K562 (cell line): ENCODE results near the gene ROM1. TPM values are rescaled to one million over a fixed set of nuclear protein-coding genes. Genes with fewer than 3 reads are reported as not detected.

Experiments
- CCNT2 ChIP-seq: IDR thresholded peaks from 2 replicates; pipeline ENCODE4 v1.6.1; 2011; ENCODE audit warnings: borderline replicate concordance, low read depth, mild to moderate bottlenecking, moderate library complexity, mixed read lengths, low read length; ENCODE audit not compliant: insufficient read length; ENCODE audit errors: extremely low read depth
- CREB3L1 ChIP-seq: fragments of 450-650 bp; IDR thresholded peaks from 2 replicates; pipeline ENCODE4 v1.6.1; 2014; ENCODE audit warnings: low read depth, mild to moderate bottlenecking, moderate library complexity, borderline replicate concordance
- CSDE1 ChIP-seq, 2 experiments: fragments of 450-650 bp; IDR thresholded peaks; 2 replicates each; pipeline ENCODE4 v1.6.1; 2016; ENCODE audit warnings: mild to moderate bottlenecking in 1 of 2
- DDX20 ChIP-seq: fragments of 450-650 bp; IDR thresholded peaks from 2 replicates; pipeline ENCODE4 v1.6.1; 2016; ENCODE audit warnings: missing genetic modification characterization, low read depth, mild to moderate bottlenecking, missing compliant biosample characterization, moderate library complexity
- ELF1 ChIP-seq: fragments of 200-800 bp; sonication (Bioruptor generic); IDR thresholded peaks from 2 replicates; pipeline ENCODE4 v1.6.1; 2016; ENCODE audit warnings: missing genetic modification characterization, missing compliant biosample characterization
- HDAC1 ChIP-seq, 2 experiments: fragments of 450-650 bp; IDR thresholded peaks; 2 replicates each; pipeline ENCODE4 v1.6.1; 2016 to 2017; ENCODE audit warnings: inconsistent platforms in 1 of 2, mild to moderate bottlenecking in 1 of 2, moderate library complexity in 1 of 2
- ILK ChIP-seq: fragments of 450-650 bp; IDR thresholded peaks from 2 replicates; pipeline ENCODE4 v1.6.1; 2016; ENCODE audit warnings: missing genetic modification characterization, low read depth, mild to moderate bottlenecking, missing compliant biosample characterization, moderate library complexity, borderline replicate concordance
- KDM2B ChIP-seq: fragments of 250-450 bp; sonication (Bioruptor Pico); IDR thresholded peaks from 2 replicates; pipeline ENCODE4 v1.8.0; 2021; ENCODE audit warnings: mild to moderate bottlenecking, moderate library complexity
- KLF16 ChIP-seq: IDR thresholded peaks from 2 replicates; pipeline ENCODE4 v1.6.1; 2016; ENCODE audit warnings: antibody characterized with exemption
- LARP7 ChIP-seq: fragments of 450-650 bp; IDR thresholded peaks from 2 replicates; pipeline ENCODE4 v1.6.1; 2016
- LEF1 ChIP-seq: fragments of 450-650 bp; IDR thresholded peaks from 2 replicates; pipeline ENCODE4 v1.6.1; 2016; ENCODE audit warnings: mild to moderate bottlenecking
- MEF2D ChIP-seq: conservative IDR thresholded peaks from 2 replicates; pipeline ENCODE4 v1.6.1; 2016; ENCODE audit warnings: low read depth, missing genetic modification characterization, missing compliant biosample characterization
- MYNN ChIP-seq, 2 experiments: sonication (generic); formaldehyde crosslinking in 1 of 2; IDR thresholded peaks; 2 replicates each; pipeline versions ENCODE4 v1.5.0 to v1.6.1; 2016 to 2020; ENCODE audit warnings: antibody characterized with exemption in 1 of 2, missing genetic modification reagents in 1 of 2
- NCOR1 ChIP-seq: fragments of 450-650 bp; IDR thresholded peaks from 2 replicates; pipeline ENCODE4 v1.6.1; 2016; ENCODE audit warnings: mild to moderate bottlenecking, moderate library complexity
- NEUROD1 ChIP-seq: fragments of 150-350 bp; IDR thresholded peaks from 2 replicates; pipeline ENCODE4 v1.6.1; 2014; ENCODE audit warnings: borderline replicate concordance, low read length, low read depth; ENCODE audit not compliant: partially characterized antibody
- NFE2 ChIP-seq: IDR thresholded peaks from 2 replicates; pipeline ENCODE4 v1.6.1; 2014; ENCODE audit warnings: antibody characterized with exemption, low read depth
- NRF1 ChIP-seq, 2 experiments: fragments of 450-650 bp; IDR thresholded peaks in 1 of 2; conservative IDR thresholded peaks in 1 of 2; 2 replicates each; pipeline ENCODE4 v1.6.1; 2014; ENCODE audit warnings: mild to moderate bottlenecking in 2 of 2
- PHF21A ChIP-seq: fragments of 450-650 bp; IDR thresholded peaks from 2 replicates; pipeline ENCODE4 v1.6.1; 2017; ENCODE audit warnings: low read depth, borderline replicate concordance
- POLR2A ChIP-seq: fragments of 450-650 bp; conservative IDR thresholded peaks from 2 replicates; pipeline ENCODE4 v1.6.1; 2016
- POU5F1 ChIP-seq: fragments of 150-350 bp; IDR thresholded peaks from 2 replicates; pipeline ENCODE4 v1.6.1; 2014; ENCODE audit warnings: borderline replicate concordance, low read length, low read depth, mild to moderate bottlenecking; ENCODE audit not compliant: partially characterized antibody
- RBM25 ChIP-seq: fragments of 200-400 bp; formaldehyde crosslinking; IDR thresholded peaks from 2 replicates; pipeline ENCODE4 v1.6.1; 2018; ENCODE audit warnings: low read length, low read depth, moderate library complexity; ENCODE audit not compliant: severe bottlenecking
- SMARCB1 ChIP-seq: IDR thresholded peaks from 2 replicates; pipeline ENCODE4 v1.6.1; 2011; ENCODE audit warnings: improper control_type of control experiment, low read depth; ENCODE audit not compliant: insufficient read length
- SP1 ChIP-seq: sonication (generic); formaldehyde crosslinking; IDR thresholded peaks from 2 replicates; pipeline ENCODE4 v1.8.1; 2022; ENCODE audit warnings: mild to moderate bottlenecking, missing genetic modification reagents
- SPI1 ChIP-seq: IDR thresholded peaks from 2 replicates; pipeline ENCODE4 v1.6.1; 2011; ENCODE audit warnings: low read depth, low read length, control low read depth, borderline replicate concordance
- SREBF1 ChIP-seq: fragments of 150-350 bp; IDR thresholded peaks from 2 replicates; pipeline ENCODE4 v1.6.1; 2014; ENCODE audit warnings: antibody characterized with exemption, low read depth, low read length, borderline replicate concordance
- THAP7 ChIP-seq: fragments of 250-450 bp; sonication (Bioruptor Pico); IDR thresholded peaks from 2 replicates; pipeline ENCODE4 v1.5.0; 2021
- ZEB2 ChIP-seq: fragments of 450-650 bp; IDR thresholded peaks from 2 replicates; pipeline ENCODE4 v1.6.1; 2016
- ZNF197 ChIP-seq: fragments of 200-800 bp; sonication (Bioruptor generic); IDR thresholded peaks from 2 replicates; pipeline ENCODE4 v1.6.1; 2016; ENCODE audit warnings: low read depth, missing genetic modification characterization, missing compliant biosample characterization
- ZNF551 ChIP-seq: fragments of 250-450 bp; sonication (Bioruptor Pico); IDR thresholded peaks from 2 replicates; pipeline ENCODE4 v1.5.0; 2021; ENCODE audit warnings: mild to moderate bottlenecking, moderate library complexity
- ZNF57 ChIP-seq: fragments of 450-650 bp; formaldehyde crosslinking; IDR thresholded peaks from 2 replicates; pipeline ENCODE4 v1.4.0; 2020; ENCODE audit warnings: mild to moderate bottlenecking, moderate library complexity
- polyA plus RNA-seq, 8 experiments: library from polyadenylated mRNA; depleted of rRNA in 4 of 8; stranded (reverse) in 5 of 8; unstranded in 3 of 8; fragments of >200 nt; fragmentation: Nextera tagmentation in 2 of 8; fragmentation: Illumina TruSeq in 1 of 8; extraction: Ambion mirVana in 2 of 8; extraction: Trizol in 1 of 8; gene quantifications; 2 replicates each; pipeline versions ENCODE4 v1.2.1 to v1.2.3, GENCODE V29; 2011 to 2014; ENCODE audit warnings: inconsistent platforms in 1 of 8, missing spikeins in 1 of 8
- total RNA-seq, 7 experiments: library from RNA; depleted of rRNA in 6 of 7; stranded (reverse); fragments of >200 nt in 6 of 7; fragmentation: Illumina TruSeq in 2 of 7; extraction: Trizol in 2 of 7; gene quantifications; 2 replicates each; pipeline versions ENCODE4 v1.2.1 to v1.2.3, GENCODE V29; 2011 to 2021; ENCODE audit warnings: low replicate concordance in 1 of 7

The ROM1 gene
- total and polyA plus RNA-seq, 9 of the 15 experiments (the other 6 are each of a cell fraction or from before 2014, with no cell fraction given): 0.75 to 4.0 (median 2.6) TPM

DNA sequence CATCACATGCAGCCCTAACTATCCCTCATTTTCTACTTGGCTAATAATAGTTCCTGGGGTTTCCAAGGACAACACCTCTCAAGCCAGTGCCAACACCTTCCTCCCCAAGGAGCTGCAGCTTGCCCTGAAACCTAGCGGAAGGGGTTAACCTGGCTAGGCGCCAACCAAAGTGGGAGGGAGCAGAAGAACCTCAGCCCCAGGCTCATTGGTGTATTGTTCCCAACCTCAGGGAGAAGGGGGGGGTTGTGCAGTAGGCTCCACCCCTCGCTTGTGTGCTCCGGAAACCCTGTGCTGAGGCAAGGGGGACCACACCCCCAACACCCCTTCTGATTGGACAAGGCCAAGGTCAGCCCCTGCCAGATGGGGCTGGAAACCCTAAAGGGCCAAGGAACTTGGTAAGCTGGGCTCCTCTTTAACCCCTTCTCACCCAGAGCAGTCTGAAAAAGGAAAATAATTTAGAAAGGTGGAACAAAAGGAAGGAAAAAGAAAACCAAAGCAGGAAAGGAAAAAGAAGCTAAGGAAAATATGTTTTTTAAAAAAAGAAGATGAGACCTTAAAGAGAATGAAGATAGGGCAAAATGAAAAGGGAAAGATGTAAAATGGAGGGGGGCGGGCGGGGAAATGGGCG is 13.9 kb upstream of the ROM1 start (continued):
- TF ChIP-seq DDX20 (tag) (no peak), PHF21A (peak; percentile 53; the same call in 1 of the 2 replicates), MEF2D (tag) (no peak), HDAC1 (IDR thresholded peaks at IDR 0.05) (peak; percentile 64 to 65; a peak in 2 of 4 replicates), LARP7 (0 out of 2 replicates have a peak, but pooled peaks have one; percentile 25), SP1 (peak; percentile 78), CREB3L1 (peak; percentile 43; the same call in 1 of the 2 replicates), POLR2A (peak; percentile 38), LEF1 (peak; percentile 59; the same call in 1 of the 2 replicates), SPI1 (no peak), KDM2B (CRISPR knock-in tag) (no peak), NCOR1 (peak; percentile 36; the same call in 1 of the 2 replicates), RBM25 (peak; percentile 55), CSDE1 (IDR thresholded peaks at IDR 0.05) (0 out of 4 replicates have a peak, but pooled peaks of 1 of the 2 experiments have one; percentile 50), CCNT2 (peak; percentile 39), ZEB2 (peak; percentile 17; the same call in 1 of the 2 replicates), ELF1 (tag) (peak; percentile 64; the same call in 1 of the 2 replicates), ILK (tag) (no peak), SREBF1 (no peak), KLF16 (no peak; the same call in 1 of the 2 replicates), SMARCB1 (no peak), NFE2 (no peak), ZNF551 (CRISPR knock-in tag) (no peak), NRF1 (conservative IDR thresholded peaks at IDR 0.05 in 1 of 2, IDR thresholded peaks at IDR 0.05 in 1 of 2) (peak; percentile 62 to 75), THAP7 (CRISPR knock-in tag) (no peak), POU5F1 (no peak), MYNN (IDR thresholded peaks at IDR 0.05) (peak; percentile 69; the same call in 1 of the 2 replicates), MYNN (CRISPR knock-in tag; IDR thresholded peaks at IDR 0.05) (no peak), ZNF197 (CRISPR knock-in tag) (no peak), ZNF57 (CRISPR knock-in tag) (no peak), NEUROD1 (peak; percentile 57)
